ENCODE data around the gene SMIM1. TPM values are rescaled to one million over a fixed set of nuclear protein-coding genes. Genes with fewer than 3 reads are reported as not detected.
"Not testable (repeated sequence)": the region's sequence is repeated elsewhere in the genome, so short reads cannot be mapped to it uniquely, and the experiment has no call there.

The SMIM1 gene
- total RNA-seq, 1 experiment from 2014 or later: 7.1 TPM

- POLR2A ChIA-PET: no interaction called here
- H3K27me3 Mint-ChIP-seq (ENCODE audit: insufficient read depth, unreplicated experiment): peaks cover 7% of the 10 kb centered on the region
- H3K9me3 Mint-ChIP-seq (ENCODE audit: unreplicated experiment): no peaks in the 10 kb centered on the region
- peaks cover 9% of the 10 kb centered on the region for H3K36me3 Mint-ChIP-seq (ENCODE audit: insufficient read depth, unreplicated experiment)
- H3K4me1 ChIP-seq: peaks cover 5% of the 10 kb centered on the region; the same call in 1 of the 2 replicates
- no peak overlapping the region for H3K4me3 Mint-ChIP-seq (ENCODE audit: unreplicated experiment)
- H3K27me3 ChIP-seq (replicated peaks; ENCODE audit: control insufficient read depth, insufficient read depth, low read length): no peaks in the 10 kb centered on the region
- H3K36me3 ChIP-seq (ENCODE audit: control insufficient read depth, insufficient read depth, low read length): no peaks in the 10 kb centered on the region
- intact Hi-C loops (cut with micrococcal nuclease; ENCODE audit: unreplicated experiment): no loop called here
- DNase-seq: no peak
- no peak overlapping the region for H3K4me3 ChIP-seq (ENCODE audit: low read depth, low read length)
- no TSS peak for BruUV-seq (replicated peaks)
- CTCF ChIA-PET: no interaction called here
- TF ChIP-seq CTCF (IDR thresholded peaks at IDR 0.05; ENCODE audit: insufficient read depth in 1 of 2, low read depth in 1 of 2, low read length in 1 of 2, severe bottlenecking in 1 of 2, unreplicated experiment in 1 of 2): no peak
- peaks cover 8% of the 10 kb centered on the region for H3K4me1 Mint-ChIP-seq (ENCODE audit: low read depth, unreplicated experiment)
- H3K9me3 ChIP-seq: peaks cover 3% of the 10 kb centered on the region; the same call in 1 of the 2 replicates
- H3K27ac Mint-ChIP-seq (ENCODE audit: unreplicated experiment): no peak overlapping the region
Measured at GRCh38 chr1:3799976-3800685, 27.6 kb downstream of the SMIM1 start.

- H3K36me3 Mint-ChIP-seq (ENCODE audit: insufficient read depth, unreplicated experiment); BruUV-seq (replicated peaks); H3K4me1 ChIP-seq; DNase-seq; H3K27ac Mint-ChIP-seq (ENCODE audit: unreplicated experiment); H3K36me3 ChIP-seq (ENCODE audit: control insufficient read depth, insufficient read depth, low read length); H3K9me3 ChIP-seq; H3K27me3 ChIP-seq (replicated peaks; ENCODE audit: control insufficient read depth, insufficient read depth, low read length); H3K4me1 Mint-ChIP-seq (ENCODE audit: low read depth, unreplicated experiment); H3K4me3 Mint-ChIP-seq (ENCODE audit: unreplicated experiment); intact Hi-C loops (cut with micrococcal nuclease; ENCODE audit: unreplicated experiment); H3K4me3 ChIP-seq (ENCODE audit: low read depth, low read length); H3K9me3 Mint-ChIP-seq (ENCODE audit: unreplicated experiment); H3K27me3 Mint-ChIP-seq (ENCODE audit: insufficient read depth, unreplicated experiment); CTCF ChIA-PET; POLR2A ChIA-PET: not testable (repeated sequence)
Measured at GRCh38 chr1:3800795-3801194, 28.2 kb downstream of the SMIM1 start.

GRCh38 chr1:3803905-3804626, 31.5 kb downstream of the SMIM1 start:
- intact Hi-C loops (cut with micrococcal nuclease; ENCODE audit: unreplicated experiment): no loop called here
- no peaks in the 10 kb centered on the region for H3K4me1 Mint-ChIP-seq (ENCODE audit: low read depth, unreplicated experiment)
- no peaks in the 10 kb centered on the region for H3K36me3 Mint-ChIP-seq (ENCODE audit: insufficient read depth, unreplicated experiment)
- H3K27ac Mint-ChIP-seq (ENCODE audit: unreplicated experiment): no peak overlapping the region
- Histone ChIP-seq H3K36me3 (ENCODE audit: control insufficient read depth, insufficient read depth, low read length) (no peaks in the 10 kb centered on the region), H3K4me1 (no peaks in the 10 kb centered on the region), H3K9me3 (peaks cover 3% of the 10 kb centered on the region; the same call in 1 of the 2 replicates), H3K27me3 (replicated peaks; ENCODE audit: control insufficient read depth, insufficient read depth, low read length) (no peaks in the 10 kb centered on the region), H3K4me3 (ENCODE audit: low read depth, low read length) (no peak overlapping the region)
- H3K9me3 Mint-ChIP-seq (ENCODE audit: unreplicated experiment): peaks cover 22% of the 10 kb centered on the region
- POLR2A ChIA-PET: no interaction called here
- BruUV-seq (replicated peaks): no TSS peak
- no peak for DNase-seq
- H3K4me3 Mint-ChIP-seq (ENCODE audit: unreplicated experiment): no peak overlapping the region
- CTCF ChIA-PET: no interaction called here
- TF ChIP-seq CTCF (IDR thresholded peaks at IDR 0.05; ENCODE audit: insufficient read depth in 1 of 2, low read depth in 1 of 2, low read length in 1 of 2, severe bottlenecking in 1 of 2, unreplicated experiment in 1 of 2): no peak
- peaks cover 7% of the 10 kb centered on the region for H3K27me3 Mint-ChIP-seq (ENCODE audit: insufficient read depth, unreplicated experiment)

- DNase-seq; H3K4me1 Mint-ChIP-seq (ENCODE audit: low read depth, unreplicated experiment); H3K4me1 ChIP-seq; H3K36me3 Mint-ChIP-seq (ENCODE audit: insufficient read depth, unreplicated experiment); H3K27ac Mint-ChIP-seq (ENCODE audit: unreplicated experiment); H3K27me3 Mint-ChIP-seq (ENCODE audit: insufficient read depth, unreplicated experiment); H3K27me3 ChIP-seq (replicated peaks; ENCODE audit: control insufficient read depth, insufficient read depth, low read length); H3K4me3 Mint-ChIP-seq (ENCODE audit: unreplicated experiment); CTCF ChIA-PET; BruUV-seq (replicated peaks); H3K36me3 ChIP-seq (ENCODE audit: control insufficient read depth, insufficient read depth, low read length); H3K4me3 ChIP-seq (ENCODE audit: low read depth, low read length); intact Hi-C loops (cut with micrococcal nuclease; ENCODE audit: unreplicated experiment); H3K9me3 ChIP-seq; POLR2A ChIA-PET: not testable (repeated sequence)
- peaks cover 22% of the 10 kb centered on the region for H3K9me3 Mint-ChIP-seq (ENCODE audit: unreplicated experiment)
Measured at GRCh38 chr1:3804627-3804944, 32.0 kb downstream of the SMIM1 start.
